C4-2B (cell line): ENCODE measurements around the gene ARHGAP18.

ENCODE experiments used
- H3K27ac ChIP-seq: fragments of 450-650 bp; 2 replicates; pipeline ENCODE4 v1.5.1; 2017
- CTCF ChIP-seq: fragments of 450-650 bp; conservative IDR thresholded peaks from 2 replicates; pipeline ENCODE4 v1.5.1; 2017; ENCODE audit warnings: mild to moderate bottlenecking
- ZFX ChIP-seq: fragments of 450-650 bp; IDR thresholded peaks from 2 replicates; pipeline ENCODE4 v1.6.1; 2017

Gene ARHGAP18

GRCh38 chr6:129691709-129692108 lies 18.3 kb downstream of the ARHGAP18 start:
- TF ChIP-seq CTCF = no peak
- no peak for TF ChIP-seq ZFX
- H3K27ac ChIP-seq = no peak overlapping the region

GRCh38 chr6:129691043-129691640 lies 18.8 kb downstream of the ARHGAP18 start:
- TF ChIP-seq ZFX (no peak), CTCF (no peak)
- H3K27ac ChIP-seq = no peak overlapping the region

DNA sequence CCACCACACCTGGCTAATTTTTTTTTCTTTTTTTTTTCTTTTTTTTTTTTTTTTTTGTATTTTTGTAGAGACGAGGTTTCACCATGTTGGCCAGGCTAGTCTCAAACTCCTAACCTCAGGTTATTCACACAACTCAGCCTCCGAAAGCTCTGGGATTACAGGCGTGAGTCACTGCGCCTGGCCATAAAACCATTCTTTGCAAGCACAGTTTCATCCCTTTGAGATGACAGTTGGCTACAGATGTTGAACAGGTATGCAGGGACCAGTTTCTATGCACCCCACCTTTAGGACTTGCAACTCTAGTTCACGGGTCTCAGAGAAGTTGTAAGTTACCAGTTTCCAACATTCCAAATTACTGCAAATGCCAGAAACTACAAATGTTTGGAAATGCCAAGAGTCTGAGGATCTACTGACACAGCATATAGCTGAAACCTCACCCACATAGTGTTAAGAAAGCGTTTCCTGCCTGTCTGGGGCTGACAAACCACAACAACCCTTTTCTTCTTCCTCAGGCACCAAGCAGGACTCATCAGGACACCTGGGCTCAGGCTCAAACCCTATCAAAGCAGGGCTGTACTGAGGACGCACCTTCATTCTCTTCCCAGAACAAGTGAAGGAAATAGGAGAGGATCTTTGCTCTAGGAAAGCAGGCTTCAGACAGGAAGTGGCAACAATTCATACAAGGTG lies 22.9 kb downstream of the ARHGAP18 start:
- TF ChIP-seq ZFX = no peak
- no peak for TF ChIP-seq CTCF
- no peak overlapping the region for H3K27ac ChIP-seq

DNA sequence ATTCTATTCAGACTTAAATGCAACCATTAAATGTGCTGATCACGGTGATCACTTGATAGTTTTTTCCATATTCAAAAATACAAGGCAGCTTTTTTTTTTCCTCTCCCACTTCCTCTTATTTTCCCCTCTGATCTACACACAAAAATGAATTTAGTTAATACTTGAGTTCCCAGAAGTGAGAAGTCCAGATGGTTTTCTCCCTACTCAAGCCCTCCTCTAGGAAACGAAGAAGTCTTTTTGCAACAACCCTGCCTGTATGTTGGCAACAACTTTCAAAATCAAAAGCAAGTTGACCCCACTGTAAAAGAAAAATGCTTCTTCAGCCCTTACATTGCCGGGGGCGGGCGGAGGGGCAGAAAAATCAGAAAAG lies 24.3 kb downstream of the ARHGAP18 start:
- no peak for TF ChIP-seq CTCF
- TF ChIP-seq ZFX = no peak
- H3K27ac ChIP-seq = no peak overlapping the region

- H3K27ac ChIP-seq = no peak overlapping the region
- no peak for TF ChIP-seq CTCF
- TF ChIP-seq ZFX = no peak
These were observed 24.9 kb downstream of the ARHGAP18 start for GRCh38 chr6:129684903-129685661.

DNA sequence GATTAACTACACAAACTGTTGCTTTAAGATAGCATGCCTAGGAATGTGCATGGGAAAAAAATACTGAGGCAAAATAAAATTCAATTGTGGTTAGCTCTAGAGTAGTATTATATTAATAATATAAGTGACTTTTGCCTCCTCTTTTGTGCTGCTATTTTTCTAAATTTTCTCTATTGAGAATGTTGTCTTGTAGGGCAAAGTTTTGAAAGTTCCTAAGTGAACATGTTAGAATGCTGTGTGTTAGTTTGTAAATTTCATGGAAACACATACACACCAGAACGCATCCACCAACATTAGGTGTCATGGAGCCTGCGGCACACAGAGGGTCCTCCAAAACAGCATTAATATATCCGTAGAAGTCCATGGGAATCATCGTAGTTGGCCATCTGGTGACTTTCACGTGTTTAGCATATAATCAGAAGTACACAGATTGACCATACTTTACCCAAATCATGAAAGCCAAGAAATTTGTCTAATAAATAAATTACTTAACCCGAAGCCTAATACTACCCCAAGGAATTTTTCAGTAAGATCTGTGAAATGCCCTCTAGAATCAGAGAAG lies 25.6 kb downstream of the ARHGAP18 start:
- no peak overlapping the region for H3K27ac ChIP-seq
- TF ChIP-seq CTCF = no peak
- TF ChIP-seq ZFX = no peak
